A549 (cell line): Measurements from ENCODE around the gene IGFL3. TPM values are rescaled to one million over a fixed set of nuclear protein-coding genes. Genes with fewer than 3 reads are reported as not detected.

ENCODE experiments used
- ATAC-seq, 2 experiments: fragments of 200-7000 bp in 1 of 2; fragments of >200 bp in 1 of 2; cut with Nextera tagmentation in 1 of 2; cut with Tn5 transposase in 1 of 2; 3 replicates each; pipeline versions ENCODE4 v1.8.0 to v1.9.1; 2018 to 2020; ENCODE audit warnings: mild to moderate bottlenecking in 1 of 2, moderate library complexity in 1 of 2
- CTCF ChIA-PET: fragments of 300-600 bp; sonication (Branson Sonifier 250); formaldehyde crosslinking; extraction: SDS; loops from one replicate; lab custom pipeline; 2021; ENCODE audit warnings: antibody characterized with exemption, inconsistent platforms; lab: Yijun Ruan, JAX
- POLR2A ChIA-PET: fragments of 350-600 bp; formaldehyde crosslinking; extraction: SDS; loops from one replicate; lab custom pipeline; 2021; ENCODE audit warnings: antibody characterized with exemption, inconsistent platforms; lab: Yijun Ruan, JAX
- DNase-seq, 2 experiments: peaks; one replicate each; pipeline versions ENCODE4 v3.0.0 to v3.0.0-alpha.2; 2011 to 2016; ENCODE audit warnings: low read depth in 1 of 2, low spot score in 1 of 2
- FAIRE-seq: peaks from 2 replicates; lab custom pipeline; 2011; peaks lifted over from hg19 to GRCh38; lab: Jason Lieb, UNC
- H3K27ac ChIP-seq, 2 experiments: fragments of >200 bp; sonication (Bioruptor Twin); formaldehyde crosslinking; 3 replicates each; pipeline ENCODE4 v1.5.1; 2016 to 2017
- H3K4me1 ChIP-seq: fragments of >200 bp; sonication (Bioruptor Twin); formaldehyde crosslinking; 3 replicates; pipeline ENCODE4 v1.6.1; 2016
- H3K4me2 ChIP-seq: fragments of >200 bp; sonication (Bioruptor Twin); formaldehyde crosslinking; 3 replicates; pipeline ENCODE4 v1.6.1; 2016
- H3K4me3 ChIP-seq: fragments of >200 bp; sonication (Bioruptor Twin); formaldehyde crosslinking; 3 replicates; pipeline ENCODE4 v1.5.1; 2016
- H3K9me3 ChIP-seq: fragments of >200 bp; sonication (Bioruptor Twin); formaldehyde crosslinking; 3 replicates; pipeline ENCODE4 v1.6.1; 2016
- BCL3 ChIP-seq: fragments of >200 bp; sonication (Bioruptor Twin); formaldehyde crosslinking; IDR thresholded peaks from 3 replicates; pipeline ENCODE4 v1.6.1; 2016
- CHD2 ChIP-seq: fragments of 150-350 bp; IDR thresholded peaks from 2 replicates; pipeline ENCODE4 v1.6.1; 2014; ENCODE audit warnings: low read length; ENCODE audit not compliant: partially characterized antibody
- CHD4 ChIP-seq: fragments of 200-600 bp; sonication (generic); IDR thresholded peaks from 2 replicates; pipeline ENCODE4 v1.6.1; 2016; ENCODE audit warnings: antibody characterized with exemption, mild to moderate bottlenecking, borderline replicate concordance
- EHMT2 ChIP-seq: fragments of 200-600 bp; sonication (generic); IDR thresholded peaks from 2 replicates; pipeline ENCODE4 v1.6.1; 2016; ENCODE audit warnings: antibody characterized with exemption, low read depth, mild to moderate bottlenecking, moderate library complexity
- EP300 ChIP-seq, 2 experiments: fragments of >200 bp; sonication (Bioruptor Twin); formaldehyde crosslinking; IDR thresholded peaks; 2 replicates in 1 of 2; 3 replicates in 1 of 2; pipeline ENCODE4 v1.6.1; 2016 to 2017
- FOSB ChIP-seq: fragments of 250-450 bp; sonication (Bioruptor Pico); IDR thresholded peaks from 2 replicates; pipeline ENCODE4 v1.5.0; 2020; ENCODE audit warnings: mild to moderate bottlenecking, moderate library complexity
- FOSL2 ChIP-seq, 2 experiments: fragments of 450-650 bp in 1 of 2; fragments of >200 bp in 1 of 2; sonication (Bioruptor Twin) in 1 of 2; formaldehyde crosslinking; IDR thresholded peaks; 2 replicates each; pipeline versions ENCODE4 v1.5.0 to v1.6.1; 2016 to 2020; ENCODE audit warnings: mild to moderate bottlenecking in 1 of 2, moderate library complexity in 1 of 2
- GATA3 ChIP-seq: IDR thresholded peaks from 2 replicates; pipeline ENCODE4 v1.6.1; 2012; ENCODE audit warnings: borderline replicate concordance
- HDAC2 ChIP-seq: fragments of 200-600 bp; sonication (generic); IDR thresholded peaks from 2 replicates; pipeline ENCODE4 v1.6.1; 2016
- HEYL ChIP-seq: fragments of 250-450 bp; sonication (Bioruptor Pico); IDR thresholded peaks from 2 replicates; pipeline ENCODE4 v1.8.0; 2021; ENCODE audit warnings: mild to moderate bottlenecking, moderate library complexity
- HOXA7 ChIP-seq: fragments of 250-450 bp; sonication (Bioruptor Pico); IDR thresholded peaks from 2 replicates; pipeline ENCODE4 v1.5.0; 2020; ENCODE audit warnings: mild to moderate bottlenecking, moderate library complexity
- HOXB13 ChIP-seq: fragments of 250-450 bp; sonication (Bioruptor Pico); IDR thresholded peaks from 2 replicates; pipeline ENCODE4 v1.5.0; 2020; ENCODE audit warnings: low read depth, mild to moderate bottlenecking, moderate library complexity
- HOXB5 ChIP-seq: fragments of 250-450 bp; sonication (Bioruptor Pico); IDR thresholded peaks from 2 replicates; pipeline ENCODE4 v1.5.0; 2020; ENCODE audit warnings: mild to moderate bottlenecking, moderate library complexity
- JUNB ChIP-seq: fragments of >200 bp; sonication (Bioruptor Twin); formaldehyde crosslinking; IDR thresholded peaks from 2 replicates; pipeline ENCODE4 v1.6.1; 2016
- KDM5A ChIP-seq: fragments of 200-600 bp; sonication (generic); IDR thresholded peaks from 2 replicates; pipeline ENCODE4 v1.6.1; 2016; ENCODE audit warnings: antibody characterized with exemption, mild to moderate bottlenecking
- MAFK ChIP-seq: fragments of 450-650 bp; IDR thresholded peaks from 2 replicates; pipeline ENCODE4 v1.6.1; 2014; ENCODE audit not compliant: partially characterized antibody
- MAX ChIP-seq: IDR thresholded peaks from 2 replicates; pipeline ENCODE4 v1.6.1; 2012
- MAZ ChIP-seq: fragments of 150-350 bp; IDR thresholded peaks from 2 replicates; pipeline ENCODE4 v1.6.1; 2014; ENCODE audit warnings: antibody characterized with exemption, low read depth, low read length, borderline replicate concordance
- MYC ChIP-seq: IDR thresholded peaks from 2 replicates; pipeline ENCODE4 v1.6.1; 2012; ENCODE audit warnings: mild to moderate bottlenecking, inconsistent platforms, low read length, improper control_type of control experiment, borderline replicate concordance
- NR3C1 ChIP-seq: fragments of >200 bp; sonication (Bioruptor Twin); formaldehyde crosslinking; IDR thresholded peaks from 3 replicates; pipeline ENCODE4 v1.6.1; 2017
- POLR2AphosphoS2 ChIP-seq: conservative IDR thresholded peaks from 2 replicates; pipeline ENCODE4 v1.6.1; 2012; ENCODE audit warnings: low read length, improper control_type of control experiment, inconsistent platforms
- RAD21 ChIP-seq, 2 experiments: fragments of >200 bp in 1 of 2; sonication (Bioruptor Twin) in 1 of 2; formaldehyde crosslinking in 1 of 2; IDR thresholded peaks in 1 of 2; conservative IDR thresholded peaks in 1 of 2; 2 replicates in 1 of 2; 3 replicates in 1 of 2; pipeline ENCODE4 v1.6.1; 2012 to 2018; ENCODE audit warnings: inconsistent platforms in 1 of 2
- RCOR1 ChIP-seq: fragments of 150-350 bp; IDR thresholded peaks from 2 replicates; pipeline ENCODE4 v1.6.1; 2014; ENCODE audit warnings: antibody characterized with exemption, low read length, low read depth
- RFX5 ChIP-seq: fragments of 450-650 bp; IDR thresholded peaks from 2 replicates; pipeline ENCODE4 v1.7.1; 2014; ENCODE audit warnings: antibody characterized with exemption, mild to moderate bottlenecking, moderate library complexity
- RNF2 ChIP-seq: fragments of 200-600 bp; sonication (generic); IDR thresholded peaks from 2 replicates; pipeline ENCODE4 v1.6.1; 2016; ENCODE audit warnings: low read depth, mild to moderate bottlenecking, antibody characterized with exemption, moderate library complexity, borderline replicate concordance
- SMC3 ChIP-seq: fragments of >200 bp; sonication (Bioruptor Twin); formaldehyde crosslinking; IDR thresholded peaks from 3 replicates; pipeline ENCODE4 v1.6.1; 2018; ENCODE audit warnings: inconsistent platforms
- SREBF2 ChIP-seq: fragments of 450-650 bp; IDR thresholded peaks from 2 replicates; pipeline ENCODE4 v1.6.1; 2014; ENCODE audit warnings: mild to moderate bottlenecking, moderate library complexity
- TP53 ChIP-seq: fragments of 250-450 bp; sonication (Bioruptor Pico); IDR thresholded peaks from 2 replicates; pipeline ENCODE4 v1.5.0; 2021; ENCODE audit warnings: mild to moderate bottlenecking, moderate library complexity
- ZC3H11A ChIP-seq: fragments of 450-650 bp; IDR thresholded peaks from 2 replicates; pipeline ENCODE4 v1.6.1; 2014; ENCODE audit warnings: antibody characterized with exemption, mild to moderate bottlenecking
- ZNF302 ChIP-seq: fragments of 250-450 bp; sonication (Bioruptor Pico); IDR thresholded peaks from 2 replicates; pipeline ENCODE4 v1.9.0; 2021; ENCODE audit warnings: inconsistent platforms, mild to moderate bottlenecking, moderate library complexity
- ZSCAN20 ChIP-seq: fragments of 250-450 bp; sonication (Bioruptor Pico); IDR thresholded peaks from 2 replicates; pipeline ENCODE4 v1.8.0; 2022; ENCODE audit warnings: mild to moderate bottlenecking, moderate library complexity
- WGBS: methylation state at CpG from one replicate; pipeline ENCODE4 v1.1.6; 2017; ENCODE audit errors: missing lambda C conversion rate; 5-methylcytosine and 5-hydroxymethylcytosine counted together
- polyA plus RNA-seq, 4 experiments: library from polyadenylated mRNA; depleted of rRNA in 3 of 4; stranded (reverse); fragments of >200 nt; fragmentation: RNase III in 1 of 4; extraction: RNeasy Plus Mini Kit Qiagen cat#74134 plus additional on column Dnase treatment in 1 of 4; gene quantifications; 2 replicates in 3 of 4; 3 replicates in 1 of 4; pipeline ENCODE4 v1.2.3, GENCODE V29; 2011 to 2017
- TF ChIP-seq, protein P1 (sequence below): fragments of 450-650 bp; IDR thresholded peaks from 2 replicates; pipeline ENCODE4 v1.6.1; 2014; ENCODE audit warnings: antibody characterized with exemption
- TF ChIP-seq, protein P2 (sequence below): IDR thresholded peaks from 2 replicates; pipeline ENCODE4 v1.6.1; 2012; ENCODE audit warnings: low read depth, borderline replicate concordance
- TF ChIP-seq, protein P3 (sequence below): fragments of 250-450 bp; sonication (Bioruptor Pico); IDR thresholded peaks from 2 replicates; pipeline ENCODE4 v1.5.0; 2021; ENCODE audit warnings: mild to moderate bottlenecking, moderate library complexity, borderline replicate concordance

IGFL3 gene
- polyA plus RNA-seq, 2 of the 4 experiments (the other 2 are of a cell fraction), result 1.1 TPM; not detected in 1

GRCh38 chr19:46126086-46126580 is 1.6 kb upstream of the IGFL3 start (continued):
- TF ChIP-seq EHMT2 (no peak), SREBF2 (no peak), RFX5 (no peak), POLR2AphosphoS2 (no peak), FOSL2 (IDR thresholded peaks at IDR 0.05) (no peak), FOSL2 (CRISPR knock-in tag; IDR thresholded peaks at IDR 0.05) (no peak)

GRCh38 chr19:46125447-46125846 is 959 bp upstream of the IGFL3 start:
- DNase-seq, result no peak
- TF ChIP-seq CHD2, result no peak
- TF ChIP-seq HDAC2, result no peak
- TF ChIP-seq TP53 (CRISPR knock-in tag), result no peak
- TF ChIP-seq KDM5A, result no peak
- no peak for TF ChIP-seq RNF2
- no peak for TF ChIP-seq JUNB
- TF ChIP-seq, protein P1, sequence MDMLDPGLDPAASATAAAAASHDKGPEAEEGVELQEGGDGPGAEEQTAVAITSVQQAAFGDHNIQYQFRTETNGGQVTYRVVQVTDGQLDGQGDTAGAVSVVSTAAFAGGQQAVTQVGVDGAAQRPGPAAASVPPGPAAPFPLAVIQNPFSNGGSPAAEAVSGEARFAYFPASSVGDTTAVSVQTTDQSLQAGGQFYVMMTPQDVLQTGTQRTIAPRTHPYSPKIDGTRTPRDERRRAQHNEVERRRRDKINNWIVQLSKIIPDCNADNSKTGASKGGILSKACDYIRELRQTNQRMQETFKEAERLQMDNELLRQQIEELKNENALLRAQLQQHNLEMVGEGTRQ, result no peak
- no peak for TF ChIP-seq HOXB5 (CRISPR knock-in tag)
- TF ChIP-seq EP300 (IDR thresholded peaks at IDR 0.05), result no peak
- TF ChIP-seq, protein P2, sequence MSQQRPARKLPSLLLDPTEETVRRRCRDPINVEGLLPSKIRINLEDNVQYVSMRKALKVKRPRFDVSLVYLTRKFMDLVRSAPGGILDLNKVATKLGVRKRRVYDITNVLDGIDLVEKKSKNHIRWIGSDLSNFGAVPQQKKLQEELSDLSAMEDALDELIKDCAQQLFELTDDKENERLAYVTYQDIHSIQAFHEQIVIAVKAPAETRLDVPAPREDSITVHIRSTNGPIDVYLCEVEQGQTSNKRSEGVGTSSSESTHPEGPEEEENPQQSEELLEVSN, result no peak
- TF ChIP-seq MAZ, result no peak
- TF ChIP-seq CHD4, result no peak
- TF ChIP-seq RCOR1, result no peak
- TF ChIP-seq NR3C1, result no peak
- no peak for TF ChIP-seq HEYL (CRISPR knock-in tag)
- TF ChIP-seq MAFK, result no peak
- no peak for TF ChIP-seq HOXB13
- no peak for TF ChIP-seq FOSB (CRISPR knock-in tag)
- no peak for TF ChIP-seq SMC3
- no peak for TF ChIP-seq GATA3
- 45% methylated on average over 4 of the region's 4 CpGs for WGBS
- no peaks in the 10 kb centered on the region for H3K4me1 ChIP-seq
- H3K27ac ChIP-seq, result no peak overlapping the region
- no peak for ATAC-seq
- no peak overlapping the region for H3K4me2 ChIP-seq
- ChIA-PET CTCF (interaction anchor here (1.1 to 1.9 kb wide), 10 partner anchors 10 to 101 kb away, joined by 3 to 8 read pairs (median 3); no protein-coding TSS in a partner anchor), POLR2A (no interaction called here)
- no peak overlapping the region for H3K4me3 ChIP-seq
- no peaks in the 10 kb centered on the region for H3K9me3 ChIP-seq
- FAIRE-seq, result peak; percentile 86

DNA sequence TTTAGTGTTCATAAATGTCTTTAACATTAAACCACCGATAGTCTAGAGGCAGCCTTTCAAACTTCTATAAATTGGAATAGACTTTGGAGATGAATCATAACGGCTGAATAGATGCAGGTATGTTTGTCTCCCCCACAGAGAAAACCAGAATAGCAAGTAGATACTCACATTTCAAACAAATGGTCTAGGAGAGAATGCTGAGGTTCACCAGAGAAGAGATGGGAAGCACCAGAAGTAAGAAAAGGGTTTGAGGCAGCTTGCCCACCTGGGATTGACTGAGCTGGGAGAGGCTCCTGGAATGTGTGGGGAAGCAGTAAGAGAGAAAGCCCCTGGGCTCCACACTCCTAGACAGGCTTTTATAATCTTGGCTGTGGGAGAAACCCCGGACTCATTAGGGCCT is 6.4 kb downstream of the IGFL3 start:
- 51% methylated on average over 3 of the region's 3 CpGs for WGBS
- DNase-seq (no peak), ATAC-seq (no peak; a peak in 1 of 6 replicates), FAIRE-seq (no peak)
- no peak for TF ChIP-seq HOXA7 (CRISPR knock-in tag)
- no peak for TF ChIP-seq JUNB
- TF ChIP-seq ZC3H11A, result no peak
- no peak for TF ChIP-seq BCL3
- TF ChIP-seq HOXB13, result no peak
- no peak for TF ChIP-seq RCOR1
- no peak for TF ChIP-seq RAD21 (conservative IDR thresholded peaks at IDR 0.05 in 1 of 2, IDR thresholded peaks at IDR 0.05 in 1 of 2)
- TF ChIP-seq, protein P3, sequence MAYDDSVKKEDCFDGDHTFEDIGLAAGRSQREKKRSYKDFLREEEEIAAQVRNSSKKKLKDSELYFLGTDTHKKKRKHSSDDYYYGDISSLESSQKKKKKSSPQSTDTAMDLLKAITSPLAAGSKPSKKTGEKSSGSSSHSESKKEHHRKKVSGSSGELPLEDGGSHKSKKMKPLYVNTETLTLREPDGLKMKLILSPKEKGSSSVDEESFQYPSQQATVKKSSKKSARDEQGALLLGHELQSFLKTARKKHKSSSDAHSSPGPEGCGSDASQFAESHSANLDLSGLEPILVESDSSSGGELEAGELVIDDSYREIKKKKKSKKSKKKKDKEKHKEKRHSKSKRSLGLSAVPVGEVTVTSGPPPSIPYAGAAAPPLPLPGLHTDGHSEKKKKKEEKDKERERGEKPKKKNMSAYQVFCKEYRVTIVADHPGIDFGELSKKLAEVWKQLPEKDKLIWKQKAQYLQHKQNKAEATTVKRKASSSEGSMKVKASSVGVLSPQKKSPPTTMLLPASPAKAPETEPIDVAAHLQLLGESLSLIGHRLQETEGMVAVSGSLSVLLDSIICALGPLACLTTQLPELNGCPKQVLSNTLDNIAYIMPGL, result no peak
- no peak for TF ChIP-seq SREBF2
- no peak for TF ChIP-seq MAZ
- TF ChIP-seq MYC, result no peak
- no peak for TF ChIP-seq MAX
- TF ChIP-seq FOSB (CRISPR knock-in tag), result no peak
- TF ChIP-seq ZSCAN20 (CRISPR knock-in tag), result no peak
- no peak for TF ChIP-seq ZNF302 (CRISPR knock-in tag)
- TF ChIP-seq POLR2AphosphoS2, result no peak
- no peak for TF ChIP-seq FOSL2 (IDR thresholded peaks at IDR 0.05)
- no peak for TF ChIP-seq FOSL2 (CRISPR knock-in tag; IDR thresholded peaks at IDR 0.05)
- TF ChIP-seq HDAC2, result no peak
- CTCF ChIA-PET, result interaction anchor here (0.7 to 2.4 kb wide), 2 partner anchors 23 to 40 kb away, joined by 3 to 12 read pairs; no protein-coding TSS in a partner anchor
- peak overlapping the region in 1 of 2 experiments; percentile 1; a peak in 1 of 6 replicates for H3K27ac ChIP-seq
- H3K4me2 ChIP-seq, result no peak overlapping the region
- peaks cover 13% of the 10 kb centered on the region for H3K4me1 ChIP-seq
- H3K9me3 ChIP-seq, result no peaks in the 10 kb centered on the region
- no peak overlapping the region for H3K4me3 ChIP-seq
- POLR2A ChIA-PET, result no interaction called here
